ENCODE data around the gene CLTA.
"Not testable (repeated sequence)": the region's sequence is repeated elsewhere in the genome, so short reads cannot be mapped to it uniquely, and the experiment has no call there.

Gene CLTA

GRCh38 chr9:36239675-36240074 is 49.0 kb downstream of the CLTA start:
- DNase-seq (ENCODE audit: low spot score): not testable (repeated sequence)

GRCh38 chr9:36245906-36246305 is 55.2 kb downstream of the CLTA start:
- DNase-seq (ENCODE audit: low spot score): no peak

- DNase-seq (ENCODE audit: low spot score): no peak
Measured at GRCh38 chr9:36247356-36247755, 56.6 kb downstream of the CLTA start.

GRCh38 chr9:36248061-36248460 is 57.3 kb downstream of the CLTA start:
- peak; percentile 62 for DNase-seq (ENCODE audit: low spot score)

GRCh38 chr9:36249189-36249588 is 58.5 kb downstream of the CLTA start:
- no peak for DNase-seq (ENCODE audit: low spot score)

- DNase-seq (ENCODE audit: low spot score): no peak
Measured at GRCh38 chr9:36250079-36250478, 59.4 kb downstream of the CLTA start.

- no peak for DNase-seq (ENCODE audit: low spot score)
Measured at GRCh38 chr9:36251428-36251827, 60.7 kb downstream of the CLTA start.

- DNase-seq (ENCODE audit: low spot score): peak; percentile 97
Measured at GRCh38 chr9:36258208-36258995, 67.7 kb downstream of the CLTA start, which contains the start of gene GNE. Gene GNE (minus strand): TSS chr9:36258448. CDS start chr9:36249355, 9,093 bp downstream.

- no peak for DNase-seq (ENCODE audit: low spot score)
Measured at GRCh38 chr9:36258996-36259533, 68.3 kb downstream of the CLTA start.
